ENCODE measurements around the gene ARRB2.

Gene ARRB2

DNA sequence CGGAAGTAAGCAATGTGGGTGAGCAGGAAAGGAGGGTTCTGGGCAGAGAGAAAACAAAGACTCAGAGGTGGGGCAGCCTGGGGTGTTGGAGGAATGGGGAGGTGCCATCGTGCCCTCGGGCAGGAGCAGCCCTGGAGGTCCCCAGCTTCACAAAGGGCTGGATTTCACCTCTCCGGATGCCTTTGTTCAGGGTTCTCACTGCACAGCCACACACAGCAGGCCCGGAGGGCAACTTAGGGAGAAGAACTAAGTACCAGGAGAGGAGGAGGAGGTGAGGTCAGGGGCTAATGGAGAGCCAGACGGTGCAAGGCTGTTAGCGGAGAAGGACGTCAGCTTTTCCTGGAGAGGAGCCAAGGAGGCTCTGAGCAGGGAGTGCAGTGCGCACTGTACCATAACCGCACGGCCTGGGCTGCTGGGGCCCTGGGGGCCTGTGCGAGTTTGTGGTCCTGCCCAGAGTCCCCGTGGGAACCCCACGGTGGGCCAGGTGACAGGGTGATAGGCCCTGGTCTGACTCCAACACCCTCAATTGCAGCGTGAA is 9.3 kb downstream of the ARRB2 start:
- TF ChIP-seq, protein P1, sequence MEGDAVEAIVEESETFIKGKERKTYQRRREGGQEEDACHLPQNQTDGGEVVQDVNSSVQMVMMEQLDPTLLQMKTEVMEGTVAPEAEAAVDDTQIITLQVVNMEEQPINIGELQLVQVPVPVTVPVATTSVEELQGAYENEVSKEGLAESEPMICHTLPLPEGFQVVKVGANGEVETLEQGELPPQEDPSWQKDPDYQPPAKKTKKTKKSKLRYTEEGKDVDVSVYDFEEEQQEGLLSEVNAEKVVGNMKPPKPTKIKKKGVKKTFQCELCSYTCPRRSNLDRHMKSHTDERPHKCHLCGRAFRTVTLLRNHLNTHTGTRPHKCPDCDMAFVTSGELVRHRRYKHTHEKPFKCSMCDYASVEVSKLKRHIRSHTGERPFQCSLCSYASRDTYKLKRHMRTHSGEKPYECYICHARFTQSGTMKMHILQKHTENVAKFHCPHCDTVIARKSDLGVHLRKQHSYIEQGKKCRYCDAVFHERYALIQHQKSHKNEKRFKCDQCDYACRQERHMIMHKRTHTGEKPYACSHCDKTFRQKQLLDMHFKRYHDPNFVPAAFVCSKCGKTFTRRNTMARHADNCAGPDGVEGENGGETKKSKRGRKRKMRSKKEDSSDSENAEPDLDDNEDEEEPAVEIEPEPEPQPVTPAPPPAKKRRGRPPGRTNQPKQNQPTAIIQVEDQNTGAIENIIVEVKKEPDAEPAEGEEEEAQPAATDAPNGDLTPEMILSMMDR (IDR thresholded peaks at IDR 0.05; ENCODE audit: low read depth, low read length): no peak

DNA sequence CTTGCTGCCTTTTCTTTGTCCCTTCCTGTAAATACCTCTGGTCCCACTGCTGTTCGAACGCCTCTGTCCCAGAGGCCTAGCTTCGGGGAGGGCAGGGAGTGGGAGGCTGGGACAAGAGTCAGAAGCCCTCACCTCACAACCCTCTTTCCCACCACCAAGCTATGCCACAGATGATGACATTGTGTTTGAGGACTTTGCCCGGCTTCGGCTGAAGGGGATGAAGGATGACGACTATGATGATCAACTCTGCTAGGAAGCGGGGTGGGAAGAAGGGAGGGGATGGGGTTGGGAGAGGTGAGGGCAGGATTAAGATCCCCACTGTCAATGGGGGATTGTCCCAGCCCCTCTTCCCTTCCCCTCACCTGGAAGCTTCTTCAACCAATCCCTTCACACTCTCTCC is 10.4 kb downstream of the ARRB2 start:
- TF ChIP-seq, protein P1 (IDR thresholded peaks at IDR 0.05; ENCODE audit: low read depth, low read length): no peak
- H3K4me3 ChIP-seq (ENCODE audit: low read depth, low read length): no peak overlapping the region

More for the DNA sequence above, 9.3 kb downstream of the ARRB2 start:
- H3K4me3 ChIP-seq (ENCODE audit: low read depth, low read length): no peak overlapping the region

DNA sequence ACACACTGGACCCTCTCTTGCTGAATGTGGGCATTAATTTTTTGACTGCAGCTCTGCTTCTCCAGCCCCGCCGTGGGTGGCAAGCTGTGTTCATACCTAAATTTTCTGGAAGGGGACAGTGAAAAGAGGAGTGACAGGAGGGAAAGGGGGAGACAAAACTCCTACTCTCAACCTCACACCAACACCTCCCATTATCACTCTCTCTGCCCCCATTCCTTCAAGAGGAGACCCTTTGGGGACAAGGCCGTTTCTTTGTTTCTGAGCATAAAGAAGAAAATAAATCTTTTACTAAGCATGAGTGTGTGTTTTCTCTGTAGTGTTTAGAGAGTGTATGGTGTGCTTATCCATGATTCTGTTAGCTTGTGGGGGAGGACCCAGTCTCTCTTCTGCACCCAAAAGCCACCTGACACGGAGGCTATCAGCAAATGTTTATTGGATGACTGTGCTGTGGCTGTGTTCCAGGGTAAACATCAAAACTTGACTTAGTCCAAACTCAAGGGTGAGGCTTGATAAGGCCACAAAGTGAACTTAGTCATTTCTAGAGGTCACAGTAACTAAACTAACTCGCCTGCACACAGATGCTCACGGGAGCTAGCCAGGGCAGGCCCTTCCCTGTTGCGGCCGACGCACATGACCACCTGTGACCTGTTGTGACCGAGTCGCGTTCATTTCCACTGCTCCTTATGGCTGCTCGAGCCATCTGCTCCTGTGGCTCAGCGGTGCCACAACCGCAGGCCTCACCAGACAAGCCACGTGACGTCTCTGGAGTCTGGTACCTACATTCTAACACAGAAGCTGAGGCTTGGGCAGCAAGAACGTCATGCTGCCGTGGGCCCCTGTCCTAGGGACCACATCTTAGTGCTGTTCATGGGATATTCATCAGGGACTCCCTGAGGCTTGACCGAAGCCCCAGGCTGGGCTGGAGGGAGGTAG is 11.0 kb downstream of the ARRB2 start:
- H3K4me3 ChIP-seq (ENCODE audit: low read depth, low read length): no peak overlapping the region
- TF ChIP-seq, protein P1 (IDR thresholded peaks at IDR 0.05; ENCODE audit: low read depth, low read length): no peak

DNA sequence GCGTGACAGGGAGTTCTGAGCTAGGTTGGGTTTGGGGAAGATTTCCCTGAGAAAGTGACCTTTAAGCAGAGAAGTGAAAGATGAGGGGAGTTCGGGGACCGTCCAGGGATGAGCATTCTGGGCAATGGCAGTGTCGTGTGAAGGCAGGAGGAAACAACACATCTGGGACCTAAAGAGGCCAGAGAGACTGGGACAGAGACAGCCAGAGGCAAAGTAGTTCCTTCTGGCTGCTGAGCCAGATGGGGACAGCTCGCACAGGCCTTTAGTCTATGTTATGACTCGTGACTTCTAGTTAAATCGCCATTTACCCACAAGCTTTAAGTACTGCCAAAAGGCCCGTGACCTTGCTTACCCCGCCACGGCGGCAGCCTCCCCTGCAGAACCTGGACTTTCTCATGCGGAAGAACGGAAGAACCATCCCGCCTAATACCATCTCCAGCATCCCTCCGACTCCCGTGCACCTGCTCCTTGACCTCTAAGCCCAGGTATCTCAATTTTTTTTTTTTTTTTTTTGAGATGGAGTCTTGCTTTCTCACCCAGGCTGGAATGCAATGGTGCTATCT is 12.3 kb downstream of the ARRB2 start:
- H3K4me3 ChIP-seq (ENCODE audit: low read depth, low read length): no peak overlapping the region

DNA sequence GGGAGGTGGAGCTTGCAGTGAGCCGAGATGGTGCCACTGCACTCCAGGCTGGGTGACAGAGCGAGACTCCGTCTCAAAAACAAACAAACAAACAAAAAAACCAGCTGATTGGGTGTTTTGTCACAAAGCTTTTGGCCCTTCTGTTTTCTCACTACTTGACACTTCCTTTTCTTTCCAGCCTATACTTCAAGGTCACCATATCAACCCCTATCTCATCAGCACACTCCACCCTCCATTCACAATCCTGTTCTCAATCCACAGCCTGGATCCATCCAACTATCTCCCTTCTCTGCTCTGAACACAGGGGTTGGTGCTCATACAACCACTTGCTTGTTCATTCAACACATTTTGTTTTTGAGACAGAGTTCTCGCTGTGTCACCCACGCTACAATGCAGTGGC is 14.2 kb downstream of the ARRB2 start:
- TF ChIP-seq, protein P1 (IDR thresholded peaks at IDR 0.05; ENCODE audit: low read depth, low read length): no peak
- H3K4me3 ChIP-seq (ENCODE audit: low read depth, low read length): no peak overlapping the region

More for the DNA sequence above, 12.3 kb downstream of the ARRB2 start:
- TF ChIP-seq, protein P1 (IDR thresholded peaks at IDR 0.05; ENCODE audit: low read depth, low read length): no peak

DNA sequence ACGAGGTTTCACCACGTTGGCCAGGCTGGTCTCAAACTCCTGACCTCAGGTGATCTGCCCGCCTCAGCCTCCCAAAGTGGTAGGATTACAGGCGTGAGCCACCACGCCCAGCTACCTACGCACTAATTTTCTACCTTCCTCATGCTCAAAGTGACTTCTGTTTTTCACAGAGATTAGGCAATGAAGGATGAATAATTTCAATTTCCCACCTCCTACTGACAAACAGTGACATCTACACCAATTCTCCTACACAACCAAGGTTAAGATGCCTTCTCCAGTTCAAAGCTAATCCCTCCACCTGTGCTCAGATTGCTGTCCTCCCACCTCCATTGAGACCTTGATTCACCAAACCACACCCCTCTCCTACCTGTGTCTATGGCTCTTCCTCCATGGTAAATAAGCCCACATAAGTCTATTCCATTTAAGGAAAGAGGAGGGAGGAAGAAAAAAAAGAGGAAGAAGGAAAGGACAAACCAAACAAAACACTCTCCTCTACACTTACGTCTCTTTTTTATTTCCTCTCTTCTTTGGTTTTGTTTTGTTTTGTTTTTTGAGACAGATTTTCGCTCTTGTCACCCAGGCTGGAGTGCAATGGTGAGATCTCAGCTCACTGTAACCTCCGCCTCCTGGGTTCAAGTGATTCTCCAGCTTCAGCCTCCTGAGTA is 15.3 kb downstream of the ARRB2 start:
- H3K4me3 ChIP-seq (ENCODE audit: low read depth, low read length): no peak overlapping the region
- TF ChIP-seq, protein P1 (IDR thresholded peaks at IDR 0.05; ENCODE audit: low read depth, low read length): no peak
